GM23338 (cell line): ENCODE results near the gene KCTD2.

Source experiments
- CREB1 ChIP-seq: fragments of 250-450 bp; sonication (Bioruptor Pico); IDR thresholded peaks from 2 replicates; pipeline ENCODE4 v1.5.0; 2020; ENCODE audit warnings: low read depth, mild to moderate bottlenecking, moderate library complexity
- CTCF ChIP-seq, 2 experiments: fragments of 200-600 bp in 1 of 2; sonication (generic) in 1 of 2; conservative IDR thresholded peaks; 2 replicates each; pipeline versions ENCODE4 v1.5.1 to v1.6.1; 2016 to 2017; ENCODE audit warnings: antibody characterized with exemption in 2 of 2, low read depth in 2 of 2, mild to moderate bottlenecking in 2 of 2, moderate library complexity in 1 of 2
- ETS1 ChIP-seq: IDR thresholded peaks from 2 replicates; pipeline ENCODE4 v1.6.1; 2016; ENCODE audit warnings: antibody characterized with exemption
- EZH2 ChIP-seq: fragments of 200-600 bp; sonication (generic); IDR thresholded peaks from one replicate; pipeline ENCODE4 v1.8.0; 2017; ENCODE audit warnings: antibody characterized with exemption, mild to moderate bottlenecking, low read depth; ENCODE audit not compliant: unreplicated experiment
- EZH2phosphoT487 ChIP-seq: fragments of 200-600 bp; sonication (generic); IDR thresholded peaks from one replicate; pipeline ENCODE4 v1.8.1; 2018; ENCODE audit warnings: antibody characterized with exemption; ENCODE audit not compliant: unreplicated experiment
- POLR2AphosphoS5 ChIP-seq: IDR thresholded peaks from 2 replicates; pipeline ENCODE4 v1.6.1; 2016; ENCODE audit warnings: antibody characterized with exemption, low read depth
- REST ChIP-seq: IDR thresholded peaks from one replicate; pipeline ENCODE4 v1.6.1; 2018; ENCODE audit warnings: antibody characterized with exemption; ENCODE audit not compliant: unreplicated experiment
- STAT1 ChIP-seq: IDR thresholded peaks from one replicate; pipeline ENCODE4 v1.6.1; 2016; ENCODE audit warnings: antibody characterized with exemption; ENCODE audit not compliant: unreplicated experiment
- ZNF114 ChIP-seq: fragments of 250-450 bp; sonication (Bioruptor Pico); IDR thresholded peaks from 2 replicates; pipeline ENCODE4 v1.5.0; 2020; ENCODE audit warnings: mild to moderate bottlenecking, moderate library complexity

- no peak for TF ChIP-seq POLR2AphosphoS5
- TF ChIP-seq CTCF (conservative IDR thresholded peaks at IDR 0.05; ENCODE audit: low read depth in 2 of 2), result no peak
- TF ChIP-seq EZH2phosphoT487, result no peak
- no peak for TF ChIP-seq STAT1
- TF ChIP-seq ZNF114 (CRISPR knock-in tag), result no peak
- no peak for TF ChIP-seq REST
- TF ChIP-seq EZH2, result no peak
- TF ChIP-seq ETS1, result no peak
- TF ChIP-seq CREB1 (CRISPR knock-in tag), result no peak
These were observed 56.9 kb downstream of the KCTD2 start for GRCh38 chr17:75103601-75104554.
